DND-41 (cell line): ENCODE data around the gene EGFL7.

Experiments used
- CTCF ChIP-seq: IDR thresholded peaks from 2 replicates; pipeline ENCODE4 v1.5.1; 2012; ENCODE audit warnings: borderline replicate concordance, low read length, moderate library complexity, mild to moderate bottlenecking; ENCODE audit not compliant: poor library complexity, severe bottlenecking; ENCODE audit errors: extremely low read depth
- EZH2 ChIP-seq: IDR thresholded peaks from 3 replicates; pipeline ENCODE4 v1.6.1; 2012; ENCODE audit warnings: borderline replicate concordance, low read depth, mild to moderate bottlenecking, moderate library complexity, low read length, inconsistent platforms; ENCODE audit not compliant: severe bottlenecking

GRCh38 chr9:136621019-136621733, 41.5 kb upstream of the EGFL7 start:
- no peak for TF ChIP-seq CTCF
- no peak for TF ChIP-seq EZH2
